A549 treated with GW870086 at 1 μM for 4 hours (cell line): ENCODE results near the gene EFS. TPM values are rescaled to one million over a fixed set of nuclear protein-coding genes. Genes with fewer than 3 reads are reported as not detected.

ENCODE experiments used
- total RNA-seq: library from RNA; stranded (reverse); fragments of 200-300 nt; extraction: Qiagen RNA extraction; gene quantifications from 5 replicates; pipeline ENCODE4 v1.2.3, GENCODE V29; 2022; ENCODE audit warnings: low read depth

EFS gene
- total RNA-seq: not detected in 5 replicates

DNA sequence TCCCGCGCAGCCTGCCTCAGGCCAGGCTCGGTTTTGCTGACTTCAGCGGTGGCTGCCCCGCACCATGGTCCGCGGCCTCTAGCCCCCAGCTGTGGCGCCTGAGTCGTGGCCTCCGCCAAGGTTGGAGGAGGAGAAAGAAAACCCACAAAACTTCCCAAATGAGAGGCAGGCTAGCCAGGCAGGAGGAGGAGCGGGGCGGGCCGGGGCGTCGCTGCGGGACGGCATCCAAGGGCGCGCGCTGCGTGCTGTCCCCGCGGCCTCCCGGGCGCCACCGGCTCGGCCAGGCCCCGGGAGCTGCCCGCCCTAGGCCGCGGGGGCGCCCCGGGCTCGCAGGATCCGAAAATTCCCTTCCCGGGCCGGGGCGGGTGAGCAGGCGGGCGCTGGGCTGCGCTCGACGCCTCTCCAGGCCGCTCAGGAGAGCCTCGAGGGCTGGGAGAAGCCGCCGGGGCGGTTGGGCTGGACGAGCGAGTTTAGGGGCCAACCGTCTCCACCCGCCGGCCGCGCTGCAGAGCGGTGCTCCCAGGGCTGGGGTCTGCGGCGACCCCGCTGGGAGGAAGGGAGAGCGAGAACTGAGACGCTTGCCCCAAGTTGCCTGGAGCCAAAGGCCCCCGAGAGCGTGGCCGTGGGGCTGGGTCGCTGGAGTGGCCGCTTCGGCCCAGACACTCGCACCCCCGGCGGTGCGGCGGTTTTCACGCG, at the start of gene EFS:
Gene EFS, minus strand, starts transcription at position 137 of the 696 bp plus-strand sequence. CDS start 147 bp downstream, outside the sequence.

DNA sequence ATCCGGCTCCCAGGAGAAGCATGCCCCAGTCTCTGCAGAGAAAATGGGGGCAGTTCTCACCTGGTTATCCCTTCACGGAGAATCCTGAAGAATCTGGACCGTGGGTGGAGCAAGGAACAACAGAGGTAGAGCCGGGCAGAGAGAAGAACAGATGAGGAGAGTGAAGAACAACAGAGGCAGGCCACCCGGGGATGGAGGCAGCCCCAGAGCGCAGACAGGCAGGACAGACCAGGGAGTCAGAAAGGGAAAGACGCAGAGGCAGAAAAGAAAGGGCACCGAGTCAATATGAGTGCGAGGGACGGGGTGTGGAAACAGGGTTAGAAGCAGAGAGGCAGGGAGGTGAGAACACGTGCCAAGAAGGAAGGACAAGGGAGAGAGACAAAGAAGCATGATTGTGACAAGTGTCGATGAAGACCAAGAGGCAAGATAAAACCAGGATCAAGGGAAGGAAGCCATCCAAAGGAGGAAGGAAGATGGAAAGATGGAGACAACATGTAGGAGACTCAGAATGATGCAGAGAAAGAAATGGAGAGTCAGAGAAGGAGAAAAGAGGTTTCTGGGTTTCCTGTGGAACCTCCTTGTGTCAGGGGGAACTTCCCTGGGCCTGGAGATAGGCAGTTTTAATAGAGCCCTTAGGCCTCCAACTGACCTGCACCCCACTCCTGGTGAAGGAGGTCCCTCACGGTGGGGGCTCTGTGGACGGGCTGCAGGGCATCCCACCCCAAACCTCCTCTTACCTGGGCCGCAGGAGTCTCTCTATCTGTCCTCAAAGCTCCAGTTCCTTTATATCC, 42.7 kb upstream of the EFS start, which contains the start of gene MYH6:
Gene MYH6, minus strand, starts transcription at position 758 of the 791 bp plus-strand sequence. CDS start 1,050 bp downstream, outside the sequence.

GRCh38 chr14:23376482-23377197, 11.7 kb upstream of the EFS start, which contains the start of gene CMTM5:
Gene CMTM5, plus strand, starts transcription at chr14:23377046. Its CDS starts 206 bp downstream, at chr14:23377252.

GRCh38 chr14:23372509-23372908, 7.5 kb upstream of the EFS start, which contains the start of gene IL25:
Gene IL25, plus strand, starts transcription at chr14:23372809.

GRCh38 chr14:23352506-23353432, 12.2 kb downstream of the EFS start, which contains the start of gene SLC22A17:
Gene SLC22A17, minus strand, starts transcription at chr14:23352887.

DNA sequence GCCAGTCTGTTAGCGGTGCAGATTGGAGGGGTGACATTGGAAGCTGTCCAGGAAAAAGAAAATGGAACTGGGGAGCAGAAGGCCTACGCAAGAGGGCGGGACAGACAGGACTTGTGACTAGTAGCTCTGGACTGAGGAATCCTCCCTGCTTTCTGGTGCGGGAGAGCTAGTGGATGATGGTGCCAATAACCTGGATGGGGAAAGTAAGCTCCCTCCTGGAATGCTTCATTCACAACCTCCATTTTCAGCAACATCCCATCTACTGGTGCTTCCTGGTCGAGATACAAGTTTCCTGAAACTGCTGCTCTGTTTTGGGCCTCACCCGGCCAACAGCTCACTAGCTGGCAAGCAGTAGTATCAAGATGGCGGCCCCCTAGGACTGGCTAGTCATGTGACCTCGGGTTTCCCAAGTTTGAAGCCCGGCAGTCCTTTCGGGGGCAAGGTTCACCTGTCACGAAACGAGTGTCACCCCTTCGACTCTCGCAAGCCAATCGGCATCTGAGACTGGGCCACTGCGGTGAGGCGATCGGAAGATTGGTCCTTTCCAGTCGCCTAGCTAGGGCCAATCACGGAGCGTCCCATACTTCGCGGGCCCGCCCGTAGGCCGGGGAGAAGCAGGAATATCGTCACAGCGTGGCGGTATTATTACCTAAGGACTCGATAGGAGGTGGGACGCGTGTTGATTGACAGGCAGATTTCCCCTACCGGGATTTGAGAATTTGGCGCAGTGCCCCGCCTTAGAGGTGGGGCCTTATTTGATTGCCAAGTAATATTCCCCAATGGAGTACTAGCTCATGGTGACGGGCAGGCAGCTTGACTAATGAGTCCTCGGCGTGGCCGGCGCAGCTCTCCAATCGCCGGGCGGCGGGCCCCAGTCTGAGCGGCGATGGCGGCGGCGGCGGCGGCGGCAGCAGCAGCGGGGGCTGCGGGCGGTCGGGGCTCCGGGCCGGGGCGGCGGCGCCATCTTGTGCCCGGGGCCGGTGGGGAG, 44.1 kb downstream of the EFS start, which contains the start of gene PABPN1:
Gene PABPN1, plus strand, starts transcription at position 874 of the 988 bp plus-strand sequence. Its CDS starts 13 bp downstream, at position 887.

DNA sequence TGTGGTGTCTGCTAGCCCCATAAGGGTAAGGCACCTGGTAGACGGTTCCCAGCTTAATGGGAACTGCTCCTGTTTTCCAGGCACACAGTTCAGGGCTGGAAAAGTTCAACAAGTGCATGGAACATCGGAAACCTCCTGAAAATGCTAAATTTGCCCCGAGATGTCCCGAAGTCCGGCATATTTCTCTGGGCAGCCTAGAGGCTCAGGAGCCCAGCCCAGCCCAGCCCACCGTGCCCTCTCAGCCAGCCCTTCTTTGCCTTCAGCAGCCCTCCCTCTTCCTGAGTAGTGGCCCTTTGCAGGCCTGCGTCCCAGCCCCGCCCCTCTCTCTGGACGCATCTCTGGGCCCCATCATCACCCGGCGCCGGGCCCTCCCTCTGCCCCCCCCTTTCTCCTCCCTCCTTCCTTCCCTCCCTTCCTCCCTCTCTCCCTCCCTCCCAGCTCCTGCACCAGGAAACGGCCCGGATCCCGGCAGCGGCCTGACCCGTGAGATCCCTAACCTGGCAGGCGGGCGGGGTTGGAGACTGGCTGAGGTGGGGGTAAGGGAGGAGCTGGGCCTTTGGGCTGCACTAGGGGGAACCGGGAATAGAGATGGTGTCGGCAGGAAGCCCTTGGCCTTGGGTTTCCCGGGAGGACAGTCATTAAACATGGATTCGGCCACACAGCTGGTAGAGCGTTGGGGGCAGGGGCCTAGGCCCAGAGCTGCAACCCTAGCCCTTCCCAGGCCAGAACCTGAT, 58.4 kb downstream of the EFS start, which contains the start of gene BCL2L2:
Gene BCL2L2, plus strand, starts transcription at position 422 of the 734 bp plus-strand sequence. CDS start 935 bp downstream, outside the sequence.

Other genes with a start within 250 kb of the EFS start
- not detected in 5 replicates for gene CEBPE, start 245.9 kb downstream of the EFS start, total RNA-seq
- 0.82 to 2.4 TPM (median 1.2 TPM) in 5 replicates for gene SLC7A8, start 181.5 kb downstream of the EFS start, total RNA-seq
- gene RNF212B, start 127.2 kb downstream of the EFS start, total RNA-seq: not detected in 5 replicates
- gene HOMEZ, start 79.0 kb downstream of the EFS start, total RNA-seq: 5.4 to 9.4 TPM (median 8.3 TPM) in 5 replicates
- 2.9 to 4.4 TPM (median 3.4 TPM) in 5 replicates for gene PPP1R3E, start 62.3 kb downstream of the EFS start, total RNA-seq
- gene BCL2L2, start 58.3 kb downstream of the EFS start, total RNA-seq: 14.6 to 20.4 TPM (median 18.5 TPM) in 5 replicates
- gene PABPN1, start 43.7 kb downstream of the EFS start, total RNA-seq: 136 to 147 TPM (median 143 TPM) in 5 replicates
- gene SLC22A17, start 12.3 kb downstream of the EFS start, total RNA-seq: 6.3 to 7.7 TPM (median 6.6 TPM) in 5 replicates
- gene IL25, start 7.6 kb upstream of the EFS start, total RNA-seq: not detected in 5 replicates
- gene CMTM5, start 11.9 kb upstream of the EFS start, total RNA-seq: not detected in 5 replicates
- 0.02 to 0.03 TPM in 2 of 5 replicates, not detected in the others for gene MYH6, start 43.1 kb upstream of the EFS start, total RNA-seq
- gene MYH7, start 70.5 kb upstream of the EFS start, total RNA-seq: not detected in 5 replicates
- gene NGDN, start 104.5 kb upstream of the EFS start, total RNA-seq: 61.1 to 68.9 TPM (median 63.1 TPM) in 5 replicates
- 0.63 to 1.4 TPM (median 0.75 TPM) in 5 replicates for gene ZFHX2, start 186.6 kb upstream of the EFS start, total RNA-seq
- 11.1 to 13.5 TPM (median 11.7 TPM) in 5 replicates for gene THTPA, start 191.1 kb upstream of the EFS start, total RNA-seq
- gene AP1G2, start 202.6 kb upstream of the EFS start, total RNA-seq: 35.3 to 56.4 TPM (median 46.8 TPM) in 5 replicates
- gene JPH4, start 213.6 kb upstream of the EFS start, total RNA-seq: 0.03 to 0.10 TPM (median 0.07 TPM) in 3 of 5 replicates, not detected in the others